Lower leg skin (tissue), 4 donors: ENCODE data around the gene MCTP1. TPM values are rescaled to one million over a fixed set of nuclear protein-coding genes. Genes with fewer than 3 reads are reported as not detected.
"Not testable (repeated sequence)": the region's sequence is repeated elsewhere in the genome, so short reads cannot be mapped to it uniquely, and the experiment has no call there.

Experiments
- DNase-seq, 2 donors: peaks; one replicate each; pipeline ENCODE4 v3.0.0-alpha.2; 2019; ENCODE audit warnings: low spot score in 2 of 2
- H3K4me3 ChIP-seq: fragments of 200-600 bp; sonication (generic); 2 replicates; pipeline ENCODE4 v1.5.1; 2017; ENCODE audit warnings: mild to moderate bottlenecking, low read depth; ENCODE audit not compliant: poor library complexity, severe bottlenecking
- POLR2A ChIP-seq, 2 donors: fragments of 450-650 bp; IDR thresholded peaks; one replicate each; pipeline ENCODE4 v1.6.1; 2016 to 2017; ENCODE audit warnings: antibody characterized with exemption in 2 of 2, mild to moderate bottlenecking in 1 of 2, moderate library complexity in 1 of 2
- WGBS, 2 donors: methylation state at CpG; one replicate each; pipeline ENCODE4 v1.1.5; 2018; 5-methylcytosine and 5-hydroxymethylcytosine counted together
- intact Hi-C: fragments of 100-400 bp; cut with DNase I; formaldehyde crosslinking; loops from one replicate; pipeline ENCODE4 v1.15.0; 2023; ENCODE audit warnings: low total_unique reads
- total RNA-seq, 4 donors: library from RNA; depleted of rRNA; stranded (reverse); fragments of >200 nt; gene quantifications; one replicate each; pipeline ENCODE4 v1.1.0, GENCODE V29; 2016
- TF ChIP-seq, protein P1 (sequence below), 3 donors: fragments of 450-650 bp; IDR thresholded peaks; one replicate each; pipeline ENCODE4 v1.5.1; 2016; ENCODE audit warnings: antibody characterized with exemption in 3 of 3, mild to moderate bottlenecking in 3 of 3, moderate library complexity in 2 of 3

The MCTP1 gene
- total RNA-seq, 4 donors from 2014 or later, result 6.3 to 36.5 (median 9.8) TPM

DNA sequence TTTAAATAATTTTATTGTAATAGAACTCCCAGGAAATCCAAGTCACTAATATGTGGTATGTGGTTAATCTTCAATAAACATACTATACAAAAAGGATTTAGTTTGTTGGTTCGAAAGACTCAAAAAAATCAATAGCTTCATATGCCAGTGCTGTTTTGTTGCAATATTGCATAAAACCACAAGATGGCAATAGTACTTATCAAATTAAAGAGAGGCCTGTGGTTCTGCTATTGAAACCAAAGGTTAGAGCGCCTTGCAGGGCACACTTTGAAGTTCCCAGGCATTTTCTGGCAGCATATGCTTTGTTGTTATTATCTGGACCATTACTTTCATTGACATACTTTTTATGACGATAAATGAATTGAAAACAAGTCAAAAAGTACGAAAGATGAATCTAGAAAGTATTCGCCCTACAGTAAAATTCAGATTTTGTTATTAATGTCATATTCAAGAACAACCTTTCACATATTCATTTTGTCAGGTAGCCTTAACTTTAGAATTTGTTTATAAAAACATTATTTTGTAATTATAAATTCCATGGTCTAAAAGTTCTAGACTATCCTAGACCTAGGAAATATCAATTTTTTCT, 316.3 kb downstream of the MCTP1 start:
- 42% methylated on average over 5 of the region's 5 CpGs for whole genome bisulfite sequencing, 2 donors
- TF ChIP-seq, protein P1, sequence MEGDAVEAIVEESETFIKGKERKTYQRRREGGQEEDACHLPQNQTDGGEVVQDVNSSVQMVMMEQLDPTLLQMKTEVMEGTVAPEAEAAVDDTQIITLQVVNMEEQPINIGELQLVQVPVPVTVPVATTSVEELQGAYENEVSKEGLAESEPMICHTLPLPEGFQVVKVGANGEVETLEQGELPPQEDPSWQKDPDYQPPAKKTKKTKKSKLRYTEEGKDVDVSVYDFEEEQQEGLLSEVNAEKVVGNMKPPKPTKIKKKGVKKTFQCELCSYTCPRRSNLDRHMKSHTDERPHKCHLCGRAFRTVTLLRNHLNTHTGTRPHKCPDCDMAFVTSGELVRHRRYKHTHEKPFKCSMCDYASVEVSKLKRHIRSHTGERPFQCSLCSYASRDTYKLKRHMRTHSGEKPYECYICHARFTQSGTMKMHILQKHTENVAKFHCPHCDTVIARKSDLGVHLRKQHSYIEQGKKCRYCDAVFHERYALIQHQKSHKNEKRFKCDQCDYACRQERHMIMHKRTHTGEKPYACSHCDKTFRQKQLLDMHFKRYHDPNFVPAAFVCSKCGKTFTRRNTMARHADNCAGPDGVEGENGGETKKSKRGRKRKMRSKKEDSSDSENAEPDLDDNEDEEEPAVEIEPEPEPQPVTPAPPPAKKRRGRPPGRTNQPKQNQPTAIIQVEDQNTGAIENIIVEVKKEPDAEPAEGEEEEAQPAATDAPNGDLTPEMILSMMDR (IDR thresholded peaks at IDR 0.05), result no peak
- TF ChIP-seq POLR2A (IDR thresholded peaks at IDR 0.05), result no peak
- no peak overlapping the region for H3K4me3 ChIP-seq
- DNase-seq, result peak in 1 of 2 donors; percentile 20
- intact Hi-C loops, result no loop called here

DNA sequence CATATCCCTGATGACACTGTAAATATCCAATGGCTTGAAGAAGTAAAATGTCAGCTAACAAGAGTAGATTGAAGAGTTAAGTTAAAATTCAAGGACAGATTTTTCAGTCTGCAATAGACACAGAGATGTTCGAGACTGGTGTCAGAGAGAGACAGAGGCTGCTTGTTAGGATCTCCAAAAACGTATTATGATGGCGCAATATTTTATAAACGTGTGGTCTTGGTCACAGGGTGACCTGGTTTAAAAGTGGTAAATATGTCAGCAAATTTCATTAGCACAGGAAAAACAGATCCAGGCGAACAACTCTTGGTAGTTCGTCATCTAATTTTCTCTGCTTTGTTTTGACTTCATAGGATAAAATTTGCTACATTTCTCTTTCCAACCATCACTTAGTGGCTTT, 317.4 kb downstream of the MCTP1 start:
- WGBS, 2 donors, result 76 to 78% methylated on average over 6 of the region's 6 CpGs
- no peak for TF ChIP-seq POLR2A (IDR thresholded peaks at IDR 0.05)
- TF ChIP-seq, protein P1 (IDR thresholded peaks at IDR 0.05), result no peak
- DNase-seq, result no peak
- intact Hi-C loops, result no loop called here
- H3K4me3 ChIP-seq, result no peak overlapping the region

DNA sequence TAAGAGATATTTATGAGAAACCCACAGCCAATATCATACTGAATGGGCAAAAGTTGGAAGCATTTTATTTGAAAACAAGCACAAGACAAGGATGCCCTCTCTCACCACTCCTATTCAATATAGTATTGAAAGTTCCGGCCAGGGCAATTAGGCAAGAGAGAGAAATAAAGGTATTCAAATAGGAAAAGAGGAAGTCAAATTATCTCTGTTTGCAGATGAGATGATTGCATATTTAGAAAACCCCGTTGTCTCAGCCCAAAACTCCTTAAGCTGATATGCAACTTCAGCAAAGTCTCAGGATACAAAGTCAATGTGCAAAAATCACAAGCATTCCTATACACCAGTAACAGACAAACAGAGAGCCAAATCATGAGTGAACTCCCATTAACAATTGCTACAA, 325.6 kb downstream of the MCTP1 start:
- DNase-seq, H3K4me3 ChIP-seq, intact Hi-C loops: not testable (repeated sequence)
- WGBS, 2 donors, result 86 to 92% methylated on average over 2 of the region's 2 CpGs

DNA sequence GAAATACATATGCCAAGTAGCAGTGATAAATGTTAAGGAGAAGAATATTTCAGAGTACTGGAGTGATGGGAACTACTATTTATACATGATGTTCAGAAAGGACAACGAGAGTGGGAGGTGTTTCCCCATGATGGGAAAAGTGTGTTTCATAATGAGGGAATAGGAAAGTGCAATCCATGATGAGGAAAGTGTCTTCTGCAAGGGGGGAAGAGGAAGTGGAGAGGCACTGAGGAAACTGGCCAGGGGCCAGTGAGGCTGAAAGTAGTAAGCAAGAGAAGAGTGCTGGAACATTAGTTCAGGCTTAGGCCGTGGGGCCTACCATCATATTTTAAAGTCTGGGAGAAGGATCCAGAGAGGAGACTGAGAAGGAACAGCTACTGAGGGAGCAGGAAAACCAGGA, 339.2 kb downstream of the MCTP1 start:
- H3K4me3 ChIP-seq, result no peak overlapping the region
- no peak for TF ChIP-seq POLR2A (IDR thresholded peaks at IDR 0.05)
- TF ChIP-seq, protein P1 (IDR thresholded peaks at IDR 0.05), result no peak
- peak in 1 of 2 donors; percentile 21 for DNase-seq
- 64 to 74% methylated on average over 2 of the region's 2 CpGs for WGBS, 2 donors
- intact Hi-C loops, result no loop called here

DNA sequence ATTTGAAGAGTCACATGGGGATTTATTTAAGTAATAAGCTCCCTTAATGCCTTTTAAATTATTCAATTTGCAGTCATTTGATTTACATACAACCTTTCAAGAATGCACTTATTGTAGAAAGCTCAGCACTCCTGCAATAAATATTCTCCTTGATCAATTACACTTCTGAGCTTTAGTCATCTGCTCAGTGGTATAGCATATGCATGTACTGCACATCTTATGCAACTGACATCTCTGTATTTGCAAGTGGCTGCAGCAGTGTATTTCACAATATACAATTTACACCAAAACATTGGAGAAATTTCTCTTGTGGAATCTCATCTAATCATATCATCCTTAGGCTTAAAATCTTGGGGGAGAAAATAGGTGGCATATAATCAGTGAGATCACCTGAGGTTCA, 340.7 kb downstream of the MCTP1 start:
- TF ChIP-seq, protein P1 (IDR thresholded peaks at IDR 0.05), result no peak
- TF ChIP-seq POLR2A (IDR thresholded peaks at IDR 0.05), result no peak
- intact Hi-C loops, result no loop called here
- DNase-seq, result no peak
- H3K4me3 ChIP-seq, result no peak overlapping the region

DNA sequence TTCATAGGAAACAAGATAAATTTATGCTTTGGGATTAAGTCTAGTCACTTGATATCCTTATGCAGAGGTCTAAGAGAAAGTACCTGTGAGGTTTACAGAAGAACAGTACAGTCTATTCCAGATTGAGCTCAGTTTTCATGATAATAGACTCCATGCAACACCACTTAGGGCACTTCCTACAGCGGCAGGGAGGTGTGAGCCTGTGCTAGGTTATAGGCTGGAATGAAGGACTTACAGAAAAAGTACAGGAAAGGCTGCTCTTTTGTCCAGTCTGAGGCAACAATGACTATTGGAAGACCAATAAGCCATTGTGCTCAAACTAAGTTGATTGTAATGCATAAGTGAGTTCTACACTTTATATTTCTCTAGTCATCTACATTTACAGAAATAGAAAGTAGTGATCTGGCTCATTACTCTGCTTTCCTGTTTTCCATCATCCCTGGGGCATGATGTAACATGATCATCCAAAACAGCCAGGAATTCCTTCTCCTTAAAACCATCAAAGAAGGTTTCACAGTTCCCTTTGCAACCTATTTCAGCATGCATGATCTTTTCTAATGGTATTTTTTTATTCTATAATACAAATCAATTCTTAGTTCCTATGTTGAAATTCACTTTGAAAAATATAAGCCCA, 343.7 kb downstream of the MCTP1 start:
- WGBS, 2 donors, result 33 to 36% methylated on average over 1 of the region's 1 CpG
- no peak overlapping the region for H3K4me3 ChIP-seq
- intact Hi-C loops, result no loop called here
- no peak for TF ChIP-seq POLR2A (IDR thresholded peaks at IDR 0.05)
- TF ChIP-seq, protein P1 (IDR thresholded peaks at IDR 0.05), result no peak
- no peak for DNase-seq
